GM23338 (cell line): ENCODE data around the gene TNS3. TPM values are rescaled to one million over a fixed set of nuclear protein-coding genes. Genes with fewer than 3 reads are reported as not detected.

Experiments used
- JUNB ChIP-seq: IDR thresholded peaks from one replicate; pipeline ENCODE4 v1.6.1; 2016; ENCODE audit warnings: antibody characterized with exemption; ENCODE audit not compliant: unreplicated experiment
- POLR2AphosphoS5 ChIP-seq: IDR thresholded peaks from 2 replicates; pipeline ENCODE4 v1.6.1; 2016; ENCODE audit warnings: antibody characterized with exemption, low read depth
- REST ChIP-seq: IDR thresholded peaks from one replicate; pipeline ENCODE4 v1.6.1; 2018; ENCODE audit warnings: antibody characterized with exemption; ENCODE audit not compliant: unreplicated experiment
- ZNF114 ChIP-seq: fragments of 250-450 bp; sonication (Bioruptor Pico); IDR thresholded peaks from 2 replicates; pipeline ENCODE4 v1.5.0; 2020; ENCODE audit warnings: mild to moderate bottlenecking, moderate library complexity
- ZNF331 ChIP-seq: fragments of 250-450 bp; sonication (Bioruptor Pico); IDR thresholded peaks from 2 replicates; pipeline ENCODE4 v1.5.0; 2020; ENCODE audit warnings: low read depth, mild to moderate bottlenecking, moderate library complexity
- ZNF462 ChIP-seq: fragments of 250-450 bp; sonication (Bioruptor Pico); IDR thresholded peaks from 2 replicates; pipeline ENCODE4 v1.5.0; 2020; ENCODE audit warnings: mild to moderate bottlenecking, moderate library complexity
- polyA plus RNA-seq: library from polyadenylated mRNA; unstranded; fragments of >200 nt; fragmentation: Nextera tagmentation; extraction: Ambion mirVana; gene quantifications from 2 replicates; pipeline ENCODE4 v1.2.1, GENCODE V29; 2016
- total RNA-seq: library from RNA; depleted of rRNA; stranded (reverse); fragments of >200 nt; shearing (Covaris generic); gene quantifications from 2 replicates; pipeline ENCODE4 v1.2.3, GENCODE V29; 2014

The TNS3 gene
- total and polyA plus RNA-seq, 2 experiments from 2014 or later, result 6.2 to 28.7 TPM

GRCh38 chr7:47556511-47557180 is 25.3 kb downstream of the TNS3 start (continued):
- TF ChIP-seq REST (no peak), JUNB (no peak), ZNF462 (CRISPR knock-in tag) (no peak), ZNF114 (CRISPR knock-in tag) (no peak), POLR2AphosphoS5 (no peak), ZNF331 (no peak)
